K562 (cell line): ENCODE results near the gene TXNRD2. TPM values are rescaled to one million over a fixed set of nuclear protein-coding genes. Genes with fewer than 3 reads are reported as not detected.

Experiments
- ATAC-seq: fragments of 200-7000 bp; cut with Tn5 transposase; 3 replicates; pipeline ENCODE4 v1.9.1; 2020; ENCODE audit warnings: moderate library complexity
- BruUV-seq: library from RNA; stranded (reverse); fragments of 400-500 nt; replicated peaks from 2 replicates; lab custom pipeline; 2021; lab: Mats Ljungman, UMichigan
- CTCF ChIA-PET: fragments of 300-600 bp; formaldehyde crosslinking; extraction: SDS; loops from one replicate; lab custom pipeline; 2021; ENCODE audit warnings: low intra/inter-chr PET ratio; lab: Yijun Ruan, JAX
- POLR2A ChIA-PET: fragments of 300-600, 350-650 bp; sonication (Branson Sonifier 250); formaldehyde crosslinking; extraction: SDS; loops from one replicate; lab custom pipeline; 2021; ENCODE audit warnings: antibody characterized with exemption, inconsistent platforms; lab: Yijun Ruan, JAX
- DNase-seq, 4 experiments: peaks; one replicate each; pipeline versions ENCODE4 v3.0.0 to v3.0.0-alpha.2; 2011 to 2018; ENCODE audit warnings: low spot score in 3 of 4, mixed read lengths in 3 of 4; ENCODE audit errors: extremely low read depth in 1 of 4
- FAIRE-seq: peaks from 2 replicates; lab custom pipeline; 2011; peaks lifted over from hg19 to GRCh38; lab: Jason Lieb, UNC
- H2AFZ ChIP-seq: 2 replicates; pipeline ENCODE4 v1.6.0; 2011; ENCODE audit warnings: low read depth, low read length, control low read depth, inconsistent platforms
- H3K27ac ChIP-seq: fragments of 200-600 bp; 3 replicates; pipeline ENCODE4 v1.8.0; 2011; ENCODE audit warnings: low read depth, mild to moderate bottlenecking, control low read depth, inconsistent platforms, low read length, moderate library complexity, mixed read lengths; ENCODE audit errors: extremely low read depth
- H3K27me3 ChIP-seq, 2 experiments: fragments of 300-600 bp in 1 of 2; 2 replicates in 1 of 2; 3 replicates in 1 of 2; pipeline versions ENCODE4 v1.6.0 to v1.8.0; 2011; ENCODE audit warnings: inconsistent platforms in 2 of 2, low read length in 2 of 2, mild to moderate bottlenecking in 1 of 2, mixed read lengths in 1 of 2, moderate library complexity in 1 of 2; ENCODE audit not compliant: control insufficient read depth in 2 of 2, insufficient read depth in 2 of 2
- H3K36me3 ChIP-seq: fragments of 300-600 bp; 3 replicates; pipeline ENCODE4 v1.8.0; 2011; ENCODE audit warnings: mild to moderate bottlenecking, low read length, inconsistent platforms; ENCODE audit not compliant: control insufficient read depth, insufficient read depth
- H3K4me1 ChIP-seq, 2 experiments: fragments of 200-600 bp in 1 of 2; replicated peaks in 1 of 2; 2 replicates in 1 of 2; 3 replicates in 1 of 2; pipeline versions ENCODE4 v1.5.1 to v1.8.0; 2011; ENCODE audit warnings: inconsistent platforms in 2 of 2, low read length in 2 of 2, mild to moderate bottlenecking in 1 of 2, mixed read lengths in 1 of 2, moderate library complexity in 1 of 2; ENCODE audit not compliant: control insufficient read depth in 2 of 2, insufficient read depth in 2 of 2
- H3K4me2 ChIP-seq: 2 replicates; pipeline ENCODE4 v1.6.1; 2011; ENCODE audit warnings: low read length, control low read depth, inconsistent platforms, mixed read lengths; ENCODE audit not compliant: insufficient read depth
- H3K4me3 ChIP-seq: fragments of 200-600 bp; sonication (generic), shearing (Covaris generic); 2 replicates; pipeline ENCODE4 v1.5.1; 2016; ENCODE audit warnings: control low read depth, inconsistent platforms
- H3K79me2 ChIP-seq: fragments of 200-600 bp; 3 replicates; pipeline ENCODE4 v1.8.0; 2011; ENCODE audit warnings: low read length, inconsistent platforms; ENCODE audit not compliant: control insufficient read depth, insufficient read depth
- H3K9ac ChIP-seq, 2 experiments: 2 replicates each; pipeline versions ENCODE4 v1.6.0 to v1.6.1; 2011; ENCODE audit warnings: low read depth in 2 of 2, low read length in 2 of 2, control low read depth in 1 of 2, inconsistent platforms in 1 of 2, mild to moderate bottlenecking in 1 of 2, mixed read lengths in 1 of 2; ENCODE audit not compliant: insufficient read depth in 1 of 2
- H3K9me1 ChIP-seq: one replicate; pipeline ENCODE4 v1.6.0; 2011; ENCODE audit warnings: inconsistent platforms, mild to moderate bottlenecking, low read length, moderate library complexity; ENCODE audit not compliant: control insufficient read depth, insufficient read depth
- H3K9me3 ChIP-seq: replicated peaks from 2 replicates; pipeline ENCODE4 v1.5.1; 2011; ENCODE audit warnings: low read depth, low read length, inconsistent platforms; ENCODE audit not compliant: control insufficient read depth, insufficient read depth
- H4K20me1 ChIP-seq: replicated peaks from 2 replicates; pipeline ENCODE4 v1.6.1; 2011; ENCODE audit warnings: low read length, inconsistent platforms, mixed read lengths; ENCODE audit not compliant: control insufficient read depth, insufficient read depth
- EGR1 ChIP-seq: fragments of 450-650 bp; conservative IDR thresholded peaks from 2 replicates; pipeline ENCODE4 v1.6.1; 2017; ENCODE audit warnings: mild to moderate bottlenecking
- FUS ChIP-seq: fragments of 200-400 bp; formaldehyde crosslinking; optimal IDR thresholded peaks from 2 replicates; pipeline ENCODE3; 2017; ENCODE audit warnings: low read depth, low read length
- HINFP ChIP-seq: fragments of 450-650 bp; conservative IDR thresholded peaks from 2 replicates; pipeline ENCODE4 v1.6.1; 2016; ENCODE audit warnings: missing genetic modification characterization, low read depth, mild to moderate bottlenecking, control low read depth, missing compliant biosample characterization
- ID3 ChIP-seq, 2 experiments: fragments of 250-450 bp in 1 of 2; fragments of 450-650 bp in 1 of 2; sonication (Bioruptor Pico) in 1 of 2; IDR thresholded peaks; 2 replicates each; pipeline versions ENCODE4 v1.6.1 to v1.8.0; 2016 to 2021; ENCODE audit warnings: mild to moderate bottlenecking in 2 of 2, moderate library complexity in 2 of 2, missing compliant biosample characterization in 1 of 2, missing genetic modification characterization in 1 of 2
- NCOA1 ChIP-seq: fragments of 450-650 bp; IDR thresholded peaks from 2 replicates; pipeline ENCODE4 v1.6.1; 2016; ENCODE audit warnings: low read depth
- NONO ChIP-seq, 2 experiments: fragments of 200-400 bp in 1 of 2; fragments of 450-650 bp in 1 of 2; formaldehyde crosslinking in 1 of 2; IDR thresholded peaks; 2 replicates each; pipeline ENCODE4 v1.6.1; 2017; ENCODE audit warnings: low read depth in 2 of 2, mild to moderate bottlenecking in 2 of 2, moderate library complexity in 2 of 2, low read length in 1 of 2
- NR1H2 ChIP-seq: sonication (generic); formaldehyde crosslinking; IDR thresholded peaks from 2 replicates; pipeline ENCODE4 v1.4.0; 2020; ENCODE audit warnings: mild to moderate bottlenecking, missing genetic modification reagents
- NR3C1 ChIP-seq: sonication (generic); formaldehyde crosslinking; IDR thresholded peaks from 2 replicates; pipeline ENCODE4 v1.8.1; 2022; ENCODE audit warnings: missing genetic modification reagents
- NR4A1 ChIP-seq, 2 experiments: fragments of 250-450 bp in 1 of 2; fragments of 450-650 bp in 1 of 2; sonication (Bioruptor Pico) in 1 of 2; IDR thresholded peaks; 2 replicates each; pipeline versions ENCODE4 v1.4.0 to v1.6.1; 2016 to 2020; ENCODE audit warnings: mild to moderate bottlenecking in 2 of 2, missing compliant biosample characterization in 1 of 2, missing genetic modification characterization in 1 of 2, moderate library complexity in 1 of 2
- SETDB1 ChIP-seq: IDR thresholded peaks from one replicate; pipeline ENCODE4 v1.6.1; 2012; ENCODE audit warnings: low read length, control low read depth, inconsistent platforms
- STAG1 ChIP-seq: sonication (generic); formaldehyde crosslinking; IDR thresholded peaks from 2 replicates; pipeline ENCODE4 v1.5.0; 2020; ENCODE audit warnings: missing genetic modification reagents, borderline replicate concordance
- TCF7L2 ChIP-seq: fragments of 150-350 bp; IDR thresholded peaks from 2 replicates; pipeline ENCODE4 v1.6.1; 2016; ENCODE audit warnings: low read depth, mild to moderate bottlenecking, low read length, moderate library complexity
- TRIM25 ChIP-seq: fragments of 450-650 bp; IDR thresholded peaks from 2 replicates; pipeline ENCODE4 v1.7.0; 2016; ENCODE audit warnings: borderline replicate concordance
- ZNF224 ChIP-seq: sonication (generic); formaldehyde crosslinking; IDR thresholded peaks from 2 replicates; pipeline ENCODE4 v1.8.0; 2022; ENCODE audit warnings: mild to moderate bottlenecking, missing genetic modification reagents
- ZNF280A ChIP-seq: fragments of 450-650 bp; IDR thresholded peaks from 2 replicates; pipeline ENCODE4 v1.6.1; 2018; ENCODE audit warnings: mild to moderate bottlenecking, low read depth; ENCODE audit not compliant: partially characterized antibody
- ZNF57 ChIP-seq: fragments of 450-650 bp; formaldehyde crosslinking; IDR thresholded peaks from 2 replicates; pipeline ENCODE4 v1.4.0; 2020; ENCODE audit warnings: mild to moderate bottlenecking, moderate library complexity
- ZSCAN32 ChIP-seq: fragments of 450-650 bp; formaldehyde crosslinking; IDR thresholded peaks from 2 replicates; pipeline ENCODE4 v1.4.0; 2020; ENCODE audit warnings: mild to moderate bottlenecking, moderate library complexity
- WGBS: fragments of 100-300 bp; shearing (Covaris generic); methylation state at CpG from one replicate; pipeline ENCODE4 v1.1.6; 2016; ENCODE audit warnings: low coverage, mixed read lengths; ENCODE audit not compliant: insufficient coverage; ENCODE audit errors: missing lambda C conversion rate; 5-methylcytosine and 5-hydroxymethylcytosine counted together
- in situ Hi-C: fragments of 300-500 bp; cut with MboI; formaldehyde crosslinking; loops from 4 replicates; pipeline ENCODE4 v1.15.0; 2018; ENCODE audit warnings: inconsistent platforms, mixed read lengths
- intact Hi-C: fragments of 100-400 bp; cut with micrococcal nuclease; formaldehyde crosslinking; loops from 2 replicates; pipeline ENCODE4 v1.14.2; 2022
- polyA plus RNA-seq, 8 experiments: library from polyadenylated mRNA; depleted of rRNA in 4 of 8; stranded (reverse) in 5 of 8; unstranded in 3 of 8; fragments of >200 nt; fragmentation: Nextera tagmentation in 2 of 8; fragmentation: Illumina TruSeq in 1 of 8; extraction: Ambion mirVana in 2 of 8; extraction: Trizol in 1 of 8; gene quantifications; 2 replicates each; pipeline versions ENCODE4 v1.2.1 to v1.2.3, GENCODE V29; 2011 to 2014; ENCODE audit warnings: inconsistent platforms in 1 of 8, missing spikeins in 1 of 8
- total RNA-seq, 7 experiments: library from RNA; depleted of rRNA in 6 of 7; stranded (reverse); fragments of >200 nt in 6 of 7; fragmentation: Illumina TruSeq in 2 of 7; extraction: Trizol in 2 of 7; gene quantifications; 2 replicates each; pipeline versions ENCODE4 v1.2.1 to v1.2.3, GENCODE V29; 2011 to 2021; ENCODE audit warnings: low replicate concordance in 1 of 7

The TXNRD2 gene
- total and polyA plus RNA-seq, 9 of the 15 experiments (the other 6 are each of a cell fraction or from before 2014, with no cell fraction given), result 3.3 to 80.2 (median 49.4) TPM

GRCh38 chr22:19868333-19868732, 73.3 kb downstream of the TXNRD2 start:
- CTCF ChIA-PET, result interaction anchor here (0.6 to 1.1 kb wide), 3 partner anchors 107 to 137 kb away, joined by 3 read pairs; partner anchors contain the start of gene TBX1
- TF ChIP-seq STAG1 (CRISPR knock-in tag) (no peak), ZNF224 (CRISPR knock-in tag) (no peak), TCF7L2 (no peak), NR1H2 (CRISPR knock-in tag) (no peak), NR3C1 (CRISPR knock-in tag) (no peak), FUS (no peak), TRIM25 (no peak), HINFP (no peak), ZNF57 (CRISPR knock-in tag) (no peak), NCOA1 (no peak), EGR1 (no peak), ID3 (CRISPR knock-in tag; IDR thresholded peaks at IDR 0.05) (no peak), ID3 (tag; IDR thresholded peaks at IDR 0.05) (no peak), NONO (IDR thresholded peaks at IDR 0.05; ENCODE audit: low read depth in 2 of 2, low read length in 1 of 2) (no peak), NR4A1 (CRISPR knock-in tag; IDR thresholded peaks at IDR 0.05) (no peak), NR4A1 (tag; IDR thresholded peaks at IDR 0.05) (no peak), SETDB1 (no peak), ZSCAN32 (CRISPR knock-in tag) (no peak), ZNF280A (no peak)

More at GRCh38 chr22:19868333-19868732, 73.3 kb downstream of the TXNRD2 start:
- Histone ChIP-seq H3K9ac (peak overlapping the region in 1 of 2 experiments; percentile 15; a peak in 2 of 4 replicates), H4K20me1 (peaks cover 13% of the 10 kb centered on the region), H3K4me1 (peaks cover 8 to 47% of the 10 kb centered on the region in 2 experiments; a peak in 4 of 5 replicates), H3K27ac (no peak overlapping the region), H3K9me3 (no peaks in the 10 kb centered on the region), H3K9me1 (no peaks in the 10 kb centered on the region), H3K4me2 (no peak overlapping the region), H2AFZ (no peak overlapping the region), H3K36me3 (no peaks in the 10 kb centered on the region), H3K27me3 (peaks cover 2 to 30% of the 10 kb centered on the region in 2 experiments; a peak in 3 of 5 replicates), H3K4me3 (no peak overlapping the region), H3K79me2 (no peaks in the 10 kb centered on the region)
- WGBS, result 33% methylated on average over 3 of the region's 3 CpGs
- ATAC-seq, result peak; percentile 7; the same call in 1 of the 3 replicates
- POLR2A ChIA-PET, result interaction anchor here (0.5 to 2.3 kb wide), 8 partner anchors 11 to 122 kb away, joined by 3 to 22 read pairs (median 4); partner anchors contain the start of genes GNB1L and RTL10
- no TSS peak for BruUV-seq
- no peak for DNase-seq
- intact Hi-C loops, result no loop called here
- in situ Hi-C loops, result no loop called here
- no peak for FAIRE-seq
